ENCODE measurements around the gene WNT11.

Gene WNT11

DNA sequence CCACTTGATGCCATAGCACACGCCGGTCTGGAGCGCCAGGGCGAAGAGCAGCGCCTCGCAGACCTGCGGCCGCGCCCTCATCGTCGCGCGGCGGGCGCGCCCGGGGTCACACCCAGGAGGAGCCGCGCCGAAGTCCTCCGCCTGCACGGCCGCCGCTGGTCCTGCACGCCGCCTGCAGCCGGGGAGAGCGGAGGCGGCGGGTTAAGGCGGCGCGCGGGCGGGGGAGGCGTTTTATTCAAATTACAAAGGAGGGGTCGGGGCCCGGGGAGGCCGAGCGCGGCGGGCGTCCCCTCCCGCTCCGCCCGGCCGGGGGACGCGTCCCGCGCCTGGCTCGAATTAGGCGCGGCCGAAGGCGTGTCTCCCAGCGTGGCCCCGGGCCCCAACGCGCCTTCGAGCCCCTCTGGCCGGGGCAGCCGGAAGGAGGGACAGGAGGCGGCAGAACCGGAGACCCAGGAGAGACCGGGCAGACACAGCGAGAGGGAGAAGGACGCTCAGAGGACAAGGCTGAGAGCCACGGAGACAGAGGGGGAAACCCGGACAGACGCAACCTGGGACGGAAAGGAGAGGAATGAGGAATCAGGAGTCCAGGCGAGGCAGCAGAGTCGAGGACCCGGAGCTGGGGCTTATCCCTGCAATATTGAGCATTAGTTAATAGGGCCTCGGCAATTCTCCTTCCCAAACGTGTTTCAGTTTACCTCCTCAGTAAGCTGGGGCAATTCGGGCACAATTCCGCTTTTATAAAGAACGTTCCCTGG is at the start of gene WNT11:
WNT11 (minus strand) TSS at position 176 of the 755 bp plus-strand sequence; CDS start at position 81, 95 bp downstream.
- DNase-seq (ENCODE audit: low read depth), result peak; percentile 82
- H3K4me3 ChIP-seq (ENCODE audit: low read depth, low read length), result peak within 1 kb of the TSS; percentile 27
- TF ChIP-seq, protein P1, sequence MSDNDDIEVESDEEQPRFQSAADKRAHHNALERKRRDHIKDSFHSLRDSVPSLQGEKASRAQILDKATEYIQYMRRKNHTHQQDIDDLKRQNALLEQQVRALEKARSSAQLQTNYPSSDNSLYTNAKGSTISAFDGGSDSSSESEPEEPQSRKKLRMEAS (IDR thresholded peaks at IDR 0.05; ENCODE audit: low read depth, low read length), result no peak
- TF ChIP-seq MYC (IDR thresholded peaks at IDR 0.05; ENCODE audit: low read depth, low read length), result no peak

DNA sequence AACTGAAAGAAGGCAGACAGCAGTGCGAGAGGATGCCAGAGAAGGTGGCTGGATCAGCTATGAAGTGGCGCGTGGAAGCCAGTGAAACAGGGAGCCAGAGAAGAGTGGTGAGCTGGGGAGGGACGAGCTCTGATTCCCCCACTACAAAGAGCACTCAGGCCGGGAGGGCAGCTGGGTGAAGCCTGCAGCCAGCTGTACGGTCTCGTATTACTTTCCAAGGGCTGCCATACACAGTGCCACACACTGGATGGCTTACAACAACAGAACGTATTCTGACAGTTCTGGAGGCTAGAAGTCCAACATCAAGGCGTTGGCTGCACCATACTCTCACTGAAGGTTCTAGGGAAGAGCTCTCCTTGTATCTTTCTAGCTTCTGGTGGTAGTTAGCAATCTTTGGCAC is 47.1 kb upstream of the WNT11 start:
- no peak for TF ChIP-seq MYC (IDR thresholded peaks at IDR 0.05; ENCODE audit: low read depth, low read length)
- TF ChIP-seq, protein P1 (IDR thresholded peaks at IDR 0.05; ENCODE audit: low read depth, low read length), result no peak
- TF ChIP-seq, protein P2, sequence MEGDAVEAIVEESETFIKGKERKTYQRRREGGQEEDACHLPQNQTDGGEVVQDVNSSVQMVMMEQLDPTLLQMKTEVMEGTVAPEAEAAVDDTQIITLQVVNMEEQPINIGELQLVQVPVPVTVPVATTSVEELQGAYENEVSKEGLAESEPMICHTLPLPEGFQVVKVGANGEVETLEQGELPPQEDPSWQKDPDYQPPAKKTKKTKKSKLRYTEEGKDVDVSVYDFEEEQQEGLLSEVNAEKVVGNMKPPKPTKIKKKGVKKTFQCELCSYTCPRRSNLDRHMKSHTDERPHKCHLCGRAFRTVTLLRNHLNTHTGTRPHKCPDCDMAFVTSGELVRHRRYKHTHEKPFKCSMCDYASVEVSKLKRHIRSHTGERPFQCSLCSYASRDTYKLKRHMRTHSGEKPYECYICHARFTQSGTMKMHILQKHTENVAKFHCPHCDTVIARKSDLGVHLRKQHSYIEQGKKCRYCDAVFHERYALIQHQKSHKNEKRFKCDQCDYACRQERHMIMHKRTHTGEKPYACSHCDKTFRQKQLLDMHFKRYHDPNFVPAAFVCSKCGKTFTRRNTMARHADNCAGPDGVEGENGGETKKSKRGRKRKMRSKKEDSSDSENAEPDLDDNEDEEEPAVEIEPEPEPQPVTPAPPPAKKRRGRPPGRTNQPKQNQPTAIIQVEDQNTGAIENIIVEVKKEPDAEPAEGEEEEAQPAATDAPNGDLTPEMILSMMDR (IDR thresholded peaks at IDR 0.05; ENCODE audit: low read depth, low read length), result no peak
- no peak for TF ChIP-seq POLR2A (IDR thresholded peaks at IDR 0.05; ENCODE audit: extremely low read depth, insufficient read length)
- H3K4me3 ChIP-seq (ENCODE audit: low read depth, low read length), result no peak overlapping the region
- no peak for DNase-seq (ENCODE audit: low read depth)

DNA sequence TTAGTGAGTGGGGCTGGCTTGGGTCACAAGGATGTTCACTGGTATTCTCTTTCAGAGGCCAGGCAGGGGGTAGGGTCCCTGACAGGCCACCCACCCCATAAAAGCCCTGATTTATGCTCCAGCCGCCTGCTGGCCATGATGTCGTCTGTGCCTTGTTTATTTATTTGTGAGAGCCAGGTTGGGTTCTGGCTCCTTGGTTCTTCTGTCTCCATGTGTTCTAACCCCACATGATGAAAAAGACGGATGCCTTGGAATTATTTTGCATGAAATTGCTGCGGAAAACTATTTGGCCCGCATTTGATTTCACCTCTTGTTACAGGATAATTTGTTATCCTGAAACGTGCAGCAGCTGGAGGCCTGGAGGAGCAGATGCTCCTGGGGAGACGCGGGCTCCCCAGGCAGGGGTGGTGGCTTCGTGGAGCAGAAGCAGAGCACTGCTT is 46.3 kb upstream of the WNT11 start:
- no peak for DNase-seq (ENCODE audit: low read depth)
- TF ChIP-seq, protein P1 (IDR thresholded peaks at IDR 0.05; ENCODE audit: low read depth, low read length), result no peak
- TF ChIP-seq MYC (IDR thresholded peaks at IDR 0.05; ENCODE audit: low read depth, low read length), result no peak
- TF ChIP-seq, protein P2 (IDR thresholded peaks at IDR 0.05; ENCODE audit: low read depth, low read length), result no peak
- no peak for TF ChIP-seq POLR2A (IDR thresholded peaks at IDR 0.05; ENCODE audit: extremely low read depth, insufficient read length)
- no peak overlapping the region for H3K4me3 ChIP-seq (ENCODE audit: low read depth, low read length)

DNA sequence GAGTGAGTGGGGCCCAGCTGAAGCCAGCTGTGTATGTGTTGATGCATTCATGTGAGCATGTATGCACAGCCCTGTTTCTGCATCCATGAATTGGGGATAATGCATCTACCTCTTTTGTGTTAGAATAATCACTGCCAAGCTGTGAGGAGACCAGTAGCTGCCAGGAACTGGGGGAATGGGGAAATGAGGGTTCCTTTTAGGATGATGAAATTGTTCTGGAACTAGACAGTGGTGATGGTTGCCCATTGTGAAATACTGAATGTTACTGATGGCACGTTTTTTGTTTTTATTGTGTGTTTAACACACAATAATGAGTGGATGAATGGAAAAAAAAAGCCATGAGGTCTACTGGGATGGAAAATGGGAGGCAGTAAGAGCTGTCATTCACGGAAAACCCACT is 45.3 kb upstream of the WNT11 start:
- H3K4me3 ChIP-seq (ENCODE audit: low read depth, low read length), result no peak overlapping the region
- peak; percentile 47 for DNase-seq (ENCODE audit: low read depth)
- TF ChIP-seq, protein P2 (IDR thresholded peaks at IDR 0.05; ENCODE audit: low read depth, low read length), result no peak
- TF ChIP-seq POLR2A (IDR thresholded peaks at IDR 0.05; ENCODE audit: extremely low read depth, insufficient read length), result no peak
- TF ChIP-seq MYC (IDR thresholded peaks at IDR 0.05; ENCODE audit: low read depth, low read length), result no peak
- TF ChIP-seq, protein P1 (IDR thresholded peaks at IDR 0.05; ENCODE audit: low read depth, low read length), result no peak

DNA sequence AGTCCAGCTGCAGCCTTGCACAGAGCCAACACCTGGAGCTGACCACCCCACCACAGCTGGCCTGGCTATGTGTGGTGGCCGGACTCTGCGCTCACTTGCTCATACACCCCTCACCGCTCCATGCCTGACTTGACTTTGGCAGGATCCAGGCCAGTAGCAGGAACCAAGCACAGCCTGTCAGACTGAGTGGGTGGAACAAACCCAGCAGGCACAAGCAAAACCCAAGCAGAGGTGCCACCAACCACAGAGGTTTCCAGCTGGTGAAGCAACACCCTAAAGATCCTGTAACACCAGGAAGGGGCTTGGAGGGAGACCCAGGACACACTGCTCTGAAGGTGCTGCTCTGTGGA is 44.9 kb upstream of the WNT11 start:
- no peak overlapping the region for H3K4me3 ChIP-seq (ENCODE audit: low read depth, low read length)
- TF ChIP-seq, protein P2 (IDR thresholded peaks at IDR 0.05; ENCODE audit: low read depth, low read length), result no peak
- TF ChIP-seq, protein P1 (IDR thresholded peaks at IDR 0.05; ENCODE audit: low read depth, low read length), result no peak
- no peak for TF ChIP-seq MYC (IDR thresholded peaks at IDR 0.05; ENCODE audit: low read depth, low read length)
- no peak for TF ChIP-seq POLR2A (IDR thresholded peaks at IDR 0.05; ENCODE audit: extremely low read depth, insufficient read length)
- DNase-seq (ENCODE audit: low read depth), result peak; percentile 47

DNA sequence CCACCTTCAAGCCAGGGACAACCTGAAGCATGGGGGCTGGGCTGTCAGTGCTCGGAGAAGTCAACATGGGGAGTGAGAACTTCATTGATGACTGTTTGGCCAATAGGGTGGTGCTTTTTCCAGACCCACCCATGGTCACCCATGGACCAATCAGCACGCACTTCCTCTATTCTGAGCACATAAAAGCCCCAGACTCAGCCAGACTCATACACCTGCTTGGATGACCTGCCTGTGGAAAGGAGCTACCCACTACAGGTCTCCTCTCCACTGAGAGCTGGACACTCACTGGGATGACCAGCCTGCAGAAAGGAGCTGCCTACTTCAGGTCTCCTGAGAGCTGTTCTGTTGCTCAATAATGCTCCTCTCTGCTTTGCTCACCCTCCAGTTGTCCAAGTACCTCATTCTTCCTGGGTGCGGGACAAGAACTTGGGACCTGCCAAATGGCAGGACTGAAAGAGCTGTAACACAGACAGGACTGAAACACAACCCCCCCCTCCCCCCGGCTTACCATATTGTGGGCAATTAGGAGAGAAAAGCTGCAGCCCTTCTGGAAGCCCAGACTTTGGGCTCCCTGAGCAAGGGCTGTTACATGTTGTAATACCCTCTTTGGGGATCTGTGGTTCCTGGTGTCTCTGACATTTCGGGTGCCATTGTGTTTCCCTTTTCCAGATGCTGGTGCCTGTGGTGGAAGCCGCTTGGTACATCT is 44.4 kb upstream of the WNT11 start:
- DNase-seq (ENCODE audit: low read depth), result peak; percentile 58
- H3K4me3 ChIP-seq (ENCODE audit: low read depth, low read length), result no peak overlapping the region
- TF ChIP-seq, protein P1 (IDR thresholded peaks at IDR 0.05; ENCODE audit: low read depth, low read length), result no peak
- TF ChIP-seq POLR2A (IDR thresholded peaks at IDR 0.05; ENCODE audit: extremely low read depth, insufficient read length) (no peak), MYC (IDR thresholded peaks at IDR 0.05; ENCODE audit: low read depth, low read length) (no peak)
- TF ChIP-seq, protein P2 (IDR thresholded peaks at IDR 0.05; ENCODE audit: low read depth, low read length), result no peak
